ENCODE results near the gene ACOXL.

ACOXL gene

GRCh38 chr2:110720547-110720946 is 11.8 kb upstream of the ACOXL start:
- DNase-seq: no peak

DNA sequence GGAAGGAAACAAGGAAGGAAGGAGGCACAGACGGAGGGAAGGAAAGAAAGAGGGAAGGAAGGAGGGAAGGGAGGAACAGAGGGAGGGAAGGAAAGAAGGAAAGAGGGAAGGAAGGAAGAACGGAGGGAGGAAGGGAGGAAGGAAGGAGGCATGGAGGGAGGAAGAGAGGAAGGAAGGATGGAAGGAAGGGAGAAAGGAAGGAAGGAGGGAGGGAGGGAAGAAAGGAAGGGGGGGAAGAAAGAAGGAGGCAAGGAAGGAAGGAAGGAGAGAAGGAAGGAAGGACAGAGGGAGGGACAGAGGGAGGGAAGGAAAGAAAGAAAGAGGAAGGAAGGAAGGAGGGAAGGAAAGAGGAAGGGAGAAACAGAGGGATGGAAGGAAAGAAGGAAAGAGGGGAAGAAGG is 7.6 kb upstream of the ACOXL start:
- DNase-seq: no peak

DNA sequence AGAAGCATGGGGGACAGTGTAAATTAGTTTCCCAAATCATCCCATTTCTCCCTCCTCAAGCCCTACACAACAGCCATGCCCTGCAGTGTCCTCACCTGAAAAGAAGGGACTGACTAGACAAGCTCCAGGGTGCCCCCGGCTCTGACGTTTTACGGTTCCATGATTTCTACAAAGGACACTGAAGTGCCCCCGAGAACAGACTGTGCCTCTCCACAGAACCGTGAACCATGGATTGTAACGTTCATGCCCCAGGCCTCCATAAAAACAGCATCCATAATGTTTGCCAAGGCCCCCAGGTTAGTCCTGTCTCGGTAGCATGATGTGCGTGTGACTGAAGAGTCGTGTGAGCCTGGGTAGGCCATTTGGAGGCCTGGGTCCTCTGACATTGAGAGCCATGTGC is 7.0 kb upstream of the ACOXL start:
- no peak for DNase-seq

GRCh38 chr2:110725859-110726258 is 6.5 kb upstream of the ACOXL start:
- DNase-seq: no peak

GRCh38 chr2:110726285-110726684 is 6.1 kb upstream of the ACOXL start:
- no peak for DNase-seq

- no peak for DNase-seq
These were observed 4.5 kb upstream of the ACOXL start for GRCh38 chr2:110727923-110728322.

DNA sequence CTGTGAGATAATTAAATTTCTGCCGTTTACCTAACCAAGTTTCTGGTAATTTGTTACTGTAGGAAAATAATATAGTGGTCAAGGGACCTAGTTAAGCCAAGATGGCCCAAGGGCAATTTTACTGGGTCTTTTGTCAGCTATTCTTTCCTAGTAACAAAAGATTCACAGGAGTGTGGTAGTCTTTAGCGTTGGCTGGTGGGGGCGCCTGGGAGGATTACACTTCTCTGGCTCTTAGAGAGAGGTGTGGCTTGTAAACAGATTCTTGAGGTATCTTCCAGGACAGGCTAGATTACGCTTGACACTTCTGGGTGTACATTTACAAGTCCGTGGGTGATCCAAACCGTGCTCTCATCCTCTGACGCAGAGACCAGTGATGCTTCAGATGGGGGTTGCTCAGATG is 3.3 kb upstream of the ACOXL start:
- no peak for DNase-seq

DNA sequence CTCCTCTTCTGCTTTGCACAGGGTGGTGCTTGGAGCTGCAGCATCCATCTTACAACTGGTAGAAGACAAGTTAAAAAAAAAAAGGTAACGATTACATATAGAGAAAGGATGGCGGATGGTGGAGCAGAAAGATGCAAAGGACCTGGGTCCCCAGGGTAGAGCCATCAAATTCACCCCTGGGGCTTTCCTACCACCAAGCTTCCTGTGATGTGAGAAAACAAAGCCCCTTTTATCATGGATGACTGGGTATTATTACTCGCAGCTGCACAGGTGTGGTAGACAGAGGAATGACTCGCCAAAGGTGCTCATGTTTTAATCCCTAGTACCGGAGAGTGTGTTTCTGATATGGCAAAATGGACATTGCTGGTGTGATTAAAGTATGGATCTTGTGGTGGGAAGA is 1.3 kb upstream of the ACOXL start:
- DNase-seq: no peak

GRCh38 chr2:110735366-110735765 is 3.0 kb downstream of the ACOXL start:
- no peak for DNase-seq

DNA sequence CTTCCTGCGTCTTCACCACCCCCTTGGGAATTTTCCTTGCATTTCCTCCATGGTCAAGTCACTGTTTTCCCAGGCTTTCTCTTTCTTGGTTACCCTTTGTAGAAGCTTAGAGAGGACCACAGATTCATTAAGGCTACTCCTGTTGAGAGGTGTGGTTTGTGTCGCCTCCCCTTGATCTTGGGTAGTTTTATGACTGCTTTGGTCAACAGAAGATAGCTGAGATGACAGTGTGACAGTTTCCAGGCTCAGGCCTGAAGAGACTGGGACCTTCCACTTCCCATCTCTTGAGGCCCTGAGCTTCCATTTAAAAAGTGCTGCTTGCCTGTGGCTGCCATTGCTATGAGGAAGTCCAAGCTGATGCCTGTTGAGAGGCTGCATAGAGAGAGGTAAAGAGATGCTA is 5.4 kb downstream of the ACOXL start:
- DNase-seq: no peak

- no peak for DNase-seq
These were observed 8.5 kb downstream of the ACOXL start for GRCh38 chr2:110740747-110741349.

GRCh38 chr2:110741491-110741980 is 9.2 kb downstream of the ACOXL start:
- no peak for DNase-seq

DNA sequence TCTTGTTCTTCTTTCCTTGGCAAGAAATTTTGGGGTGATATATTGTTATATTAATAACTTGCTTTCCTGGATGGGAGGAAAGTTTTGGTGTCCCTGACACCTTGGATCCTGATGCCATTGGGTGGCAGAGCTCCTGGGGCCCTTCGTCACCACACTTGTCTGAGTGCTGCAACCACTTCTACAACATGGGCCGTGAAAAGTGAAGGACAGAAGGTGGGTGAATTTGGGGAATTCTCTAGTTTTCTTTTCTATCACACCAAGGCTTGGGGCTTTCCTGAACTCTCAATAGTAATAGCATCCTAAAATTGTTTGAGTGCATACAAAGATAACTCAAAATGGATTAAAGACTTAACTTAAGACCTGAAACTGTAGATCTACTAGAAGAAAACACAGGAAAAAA is 10.0 kb downstream of the ACOXL start:
- no peak for DNase-seq

GRCh38 chr2:110743600-110743999 is 11.2 kb downstream of the ACOXL start:
- no peak for DNase-seq

DNA sequence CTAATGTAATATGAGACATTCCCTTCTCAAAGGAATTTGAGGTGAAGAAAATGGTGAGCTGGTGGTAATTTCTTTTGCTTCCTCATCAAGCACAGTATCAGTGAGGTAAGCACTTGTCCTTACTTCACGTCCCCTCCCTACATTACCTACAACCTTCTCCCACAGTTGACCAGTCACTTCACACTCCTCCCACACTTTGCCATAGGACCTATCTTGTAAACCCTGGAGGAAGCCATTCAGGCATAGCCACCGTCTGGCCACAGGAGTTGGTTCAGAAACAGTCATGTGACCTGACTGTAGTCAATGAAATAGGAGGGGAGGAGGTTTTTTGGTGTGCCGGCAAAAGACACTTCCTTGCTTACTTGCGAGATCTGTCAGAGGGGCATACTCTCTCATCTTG is 12.1 kb downstream of the ACOXL start:
- no peak for DNase-seq

DNA sequence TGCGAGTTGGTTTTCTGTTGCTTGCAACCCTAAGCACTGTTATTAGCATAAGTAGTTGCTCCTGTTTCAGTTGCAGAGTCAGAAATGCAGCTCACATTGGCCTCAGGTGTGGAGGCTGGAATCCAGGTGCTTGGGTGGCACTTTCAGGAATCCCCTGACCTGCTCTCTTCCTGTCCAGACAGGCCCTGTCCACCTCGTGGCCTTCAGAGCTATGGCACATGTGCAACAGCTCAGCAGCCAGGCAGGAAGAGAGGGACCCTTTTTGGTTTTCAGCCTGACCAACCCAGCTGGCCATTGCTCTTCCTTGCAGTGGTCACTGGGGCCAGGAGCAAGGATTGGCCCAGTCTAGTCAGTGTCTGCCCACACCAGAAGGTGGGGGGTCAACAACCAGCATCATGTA is 12.7 kb downstream of the ACOXL start:
- no peak for DNase-seq

GRCh38 chr2:110746586-110747521 is 14.5 kb downstream of the ACOXL start:
- DNase-seq: no peak

GRCh38 chr2:110747522-110748488 is 15.4 kb downstream of the ACOXL start:
- DNase-seq: no peak

GRCh38 chr2:110748489-110748867 is 16.1 kb downstream of the ACOXL start:
- DNase-seq: no peak

GRCh38 chr2:110751642-110752041 is 19.3 kb downstream of the ACOXL start:
- no peak for DNase-seq

DNA sequence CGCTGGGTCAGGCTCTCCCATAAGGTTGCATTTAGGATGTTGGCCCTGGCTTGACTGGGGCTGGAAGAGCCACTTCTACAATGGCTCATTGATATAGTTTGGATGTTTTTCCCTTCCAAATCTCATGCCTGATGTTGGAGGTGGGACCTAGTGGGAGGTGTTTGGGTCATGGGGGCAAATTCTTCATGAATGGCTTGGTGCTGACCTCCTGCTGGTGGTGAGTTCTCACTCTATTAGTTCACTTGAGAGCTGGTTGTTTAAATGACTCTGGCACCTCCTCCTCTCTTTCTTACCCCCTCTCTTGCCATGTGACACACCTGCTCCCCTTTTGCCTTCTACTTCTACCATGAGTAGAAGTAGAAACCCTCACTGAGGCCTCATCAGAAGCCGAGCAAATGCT is 20.5 kb downstream of the ACOXL start:
- DNase-seq: no peak

- no peak for DNase-seq
These were observed 23.2 kb downstream of the ACOXL start for GRCh38 chr2:110755491-110756078.

GRCh38 chr2:110759411-110759810 is 27.0 kb downstream of the ACOXL start:
- no peak for DNase-seq

All from right hindlimb (tissue), 1 donor.